Fibroblast of the aortic adventitia (primary cell): ENCODE measurements around the gene CDC42BPG. TPM values are rescaled to one million over a fixed set of nuclear protein-coding genes. Genes with fewer than 3 reads are reported as not detected.

ENCODE experiments used
- DNase-seq: peaks from one replicate; pipeline ENCODE4 v3.0.0-alpha.2; 2010; ENCODE audit warnings: low read depth
- H3K4me3 ChIP-seq: 2 replicates; pipeline ENCODE4 v1.5.1; 2011; ENCODE audit warnings: low read depth, mild to moderate bottlenecking, control low read depth, low read length, moderate library complexity
- CTCF ChIP-seq: IDR thresholded peaks from 2 replicates; pipeline ENCODE4 v1.5.1; 2011; ENCODE audit warnings: mild to moderate bottlenecking, low read length, control low read depth, inconsistent platforms; ENCODE audit not compliant: insufficient read depth
- total RNA-seq: library from RNA; depleted of rRNA; stranded (reverse); fragments of >200 nt; gene quantifications from 2 replicates; pipeline ENCODE4 v1.2.3, GENCODE V29; 2012; ENCODE audit warnings: low replicate concordance

The CDC42BPG gene
- total RNA-seq, 1 donor: 0.09 TPM

DNA sequence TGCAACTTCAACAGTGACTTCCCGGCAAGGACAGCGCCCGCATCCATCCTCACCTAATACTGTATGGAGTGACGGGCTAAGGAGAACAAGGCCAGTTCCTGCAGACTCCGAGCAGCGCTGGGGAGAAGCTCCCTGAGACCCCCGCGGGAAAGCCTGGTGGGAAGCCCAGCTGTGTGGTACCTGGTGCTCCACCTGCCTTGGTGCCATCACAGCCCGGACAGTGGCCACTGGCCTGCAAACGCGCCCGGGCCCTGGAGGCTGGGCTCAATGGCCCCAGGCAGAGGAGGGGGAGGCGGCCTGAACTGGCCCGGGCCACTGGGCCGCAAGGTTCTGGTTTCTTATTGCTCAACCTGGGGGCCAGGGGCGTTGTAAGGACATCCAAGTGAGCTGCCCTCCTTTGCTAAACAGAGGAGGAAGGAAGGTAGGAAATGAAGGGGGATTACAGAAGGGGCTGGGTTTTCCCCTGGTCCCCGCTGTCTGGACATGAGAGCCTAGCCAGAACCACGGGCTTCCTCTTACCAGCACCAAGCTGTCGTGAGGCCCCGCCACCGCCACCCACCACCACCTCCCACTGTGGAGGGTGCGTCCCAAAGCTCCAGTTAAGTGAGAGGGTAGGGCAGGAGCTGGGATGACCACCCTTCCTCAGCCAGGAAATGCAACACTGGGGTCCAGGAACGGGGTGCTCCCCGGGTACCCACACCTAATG, 8.5 kb upstream of the CDC42BPG start:
- no peak overlapping the region for H3K4me3 ChIP-seq
- DNase-seq: no peak
- no peak for TF ChIP-seq CTCF

DNA sequence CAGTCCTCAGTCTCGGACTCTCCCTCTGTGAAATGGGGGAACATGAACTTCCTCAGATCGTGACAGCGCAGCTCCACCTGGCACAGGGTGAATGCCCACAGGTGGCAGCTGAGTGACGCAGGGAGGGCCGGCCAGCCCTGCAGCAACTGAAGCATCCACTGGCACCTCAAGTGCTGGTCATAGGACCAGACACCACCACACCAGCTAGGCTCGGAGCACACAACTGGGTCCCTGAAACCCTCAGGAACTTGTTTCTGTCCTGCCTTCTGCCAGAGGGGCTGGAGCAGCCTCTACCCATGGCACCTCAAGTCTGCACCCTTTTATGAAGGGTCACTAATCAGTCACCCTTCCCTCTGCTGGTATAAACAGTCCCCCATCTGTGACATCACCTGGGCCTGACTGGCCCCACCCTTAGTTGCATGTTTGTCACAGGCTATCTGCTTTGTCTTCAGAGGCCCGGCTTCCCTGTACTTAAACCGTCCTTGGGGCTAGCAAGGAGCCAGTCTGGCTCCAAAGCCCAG, 7.4 kb upstream of the CDC42BPG start:
- no peak for TF ChIP-seq CTCF
- no peak overlapping the region for H3K4me3 ChIP-seq
- DNase-seq: no peak

DNA sequence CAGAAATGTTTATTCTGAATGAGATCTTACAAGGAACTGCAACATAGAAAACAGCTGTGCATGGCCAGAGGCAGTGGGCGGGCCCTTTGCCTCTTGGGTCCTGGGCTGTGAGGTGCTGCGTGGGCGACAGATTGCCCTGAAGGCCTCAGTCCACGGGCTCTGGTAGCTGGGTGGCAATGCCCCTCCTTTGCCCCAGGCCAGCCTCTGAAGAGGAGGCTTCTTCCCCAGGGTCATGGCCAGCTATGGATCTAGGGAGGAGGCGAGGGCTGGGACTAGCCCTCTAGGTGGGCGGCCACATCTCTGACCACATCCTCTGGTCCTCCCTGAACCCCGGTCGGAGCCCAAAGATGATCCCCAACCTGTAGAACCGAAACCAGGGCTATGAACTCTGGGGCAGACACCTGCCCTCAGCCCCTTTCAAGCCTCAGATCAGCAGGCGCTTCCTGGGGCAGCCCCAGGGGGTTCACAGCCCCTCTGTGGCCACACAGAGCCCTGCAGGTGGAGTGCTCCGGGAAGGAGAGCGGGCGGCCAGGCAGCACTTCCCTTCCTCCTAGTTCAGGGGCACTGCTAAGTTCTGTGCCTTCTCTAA, 6.6 kb upstream of the CDC42BPG start:
- H3K4me3 ChIP-seq: no peak overlapping the region
- no peak for TF ChIP-seq CTCF
- no peak for DNase-seq

- peak; percentile 72 for DNase-seq
- TF ChIP-seq CTCF: peak; percentile 59
These were observed 5.3 kb upstream of the CDC42BPG start for GRCh38 chr11:64849598-64850356.

GRCh38 chr11:64848826-64849597, 4.6 kb upstream of the CDC42BPG start:
- no peak overlapping the region for H3K4me3 ChIP-seq
- DNase-seq: no peak
- no peak for TF ChIP-seq CTCF

More at GRCh38 chr11:64849598-64850356, 5.3 kb upstream of the CDC42BPG start:
- H3K4me3 ChIP-seq: no peak overlapping the region

GRCh38 chr11:64848214-64848825, 3.9 kb upstream of the CDC42BPG start:
- no peak for TF ChIP-seq CTCF
- H3K4me3 ChIP-seq: no peak overlapping the region
- no peak for DNase-seq
